Sigmoid colon (tissue), 4 donors: ENCODE measurements around the gene RMDN2.

Experiments used
- EP300 ChIP-seq, 4 donors: sonication (generic); formaldehyde crosslinking; IDR thresholded peaks; one replicate each; pipeline ENCODE4 v1.6.1; 2017; ENCODE audit warnings: antibody characterized with exemption in 4 of 4
- POLR2A ChIP-seq, 2 donors: fragments of 450-650 bp; IDR thresholded peaks; one replicate each; pipeline ENCODE4 v1.6.1; 2016; ENCODE audit warnings: antibody characterized with exemption in 2 of 2, mild to moderate bottlenecking in 2 of 2, moderate library complexity in 2 of 2
- TF ChIP-seq, protein P1 (sequence below), 4 experiments: fragments of 450-650 bp in 3 of 4; fragments of 200-600 bp in 1 of 4; IDR thresholded peaks; one replicate each; pipeline ENCODE4 v1.5.1; 2016 to 2019; ENCODE audit warnings: antibody characterized with exemption in 4 of 4, mild to moderate bottlenecking in 3 of 4, moderate library complexity in 2 of 4

DNA sequence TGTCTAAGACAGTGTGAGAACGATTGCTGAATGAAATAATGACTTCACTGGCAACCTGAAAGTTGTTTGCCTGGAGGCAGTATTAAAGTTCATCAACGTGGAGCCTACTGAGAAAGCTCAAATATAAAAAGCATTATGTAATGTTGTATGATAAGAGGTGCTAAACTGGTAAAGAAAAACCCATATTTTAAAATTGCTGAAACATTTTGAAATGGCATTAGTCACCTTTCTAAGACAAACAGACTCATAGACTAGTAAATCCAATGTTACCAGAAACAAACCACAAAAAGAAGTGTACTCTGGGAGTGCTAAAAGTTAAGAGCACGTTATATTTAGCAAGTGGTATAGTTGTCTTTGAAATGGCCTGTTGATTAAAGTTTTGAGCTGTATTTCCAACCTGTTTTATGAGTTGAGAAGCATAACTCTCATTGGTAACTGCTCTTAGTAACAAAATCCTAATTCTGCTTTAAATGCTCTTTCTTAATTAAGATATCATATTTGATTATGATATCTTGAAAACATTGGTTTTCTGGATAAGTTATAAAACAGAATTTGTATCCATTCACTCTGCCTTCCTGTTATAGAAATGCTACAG is 88.2 kb downstream of the RMDN2 start:
- TF ChIP-seq, protein P1, sequence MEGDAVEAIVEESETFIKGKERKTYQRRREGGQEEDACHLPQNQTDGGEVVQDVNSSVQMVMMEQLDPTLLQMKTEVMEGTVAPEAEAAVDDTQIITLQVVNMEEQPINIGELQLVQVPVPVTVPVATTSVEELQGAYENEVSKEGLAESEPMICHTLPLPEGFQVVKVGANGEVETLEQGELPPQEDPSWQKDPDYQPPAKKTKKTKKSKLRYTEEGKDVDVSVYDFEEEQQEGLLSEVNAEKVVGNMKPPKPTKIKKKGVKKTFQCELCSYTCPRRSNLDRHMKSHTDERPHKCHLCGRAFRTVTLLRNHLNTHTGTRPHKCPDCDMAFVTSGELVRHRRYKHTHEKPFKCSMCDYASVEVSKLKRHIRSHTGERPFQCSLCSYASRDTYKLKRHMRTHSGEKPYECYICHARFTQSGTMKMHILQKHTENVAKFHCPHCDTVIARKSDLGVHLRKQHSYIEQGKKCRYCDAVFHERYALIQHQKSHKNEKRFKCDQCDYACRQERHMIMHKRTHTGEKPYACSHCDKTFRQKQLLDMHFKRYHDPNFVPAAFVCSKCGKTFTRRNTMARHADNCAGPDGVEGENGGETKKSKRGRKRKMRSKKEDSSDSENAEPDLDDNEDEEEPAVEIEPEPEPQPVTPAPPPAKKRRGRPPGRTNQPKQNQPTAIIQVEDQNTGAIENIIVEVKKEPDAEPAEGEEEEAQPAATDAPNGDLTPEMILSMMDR (IDR thresholded peaks at IDR 0.05), result no peak
- no peak for TF ChIP-seq POLR2A (IDR thresholded peaks at IDR 0.05)
- no peak for TF ChIP-seq EP300 (IDR thresholded peaks at IDR 0.05)
